Endothelial cell of umbilical vein (primary cell): ENCODE data around the gene CRACR2B. TPM values are rescaled to one million over a fixed set of nuclear protein-coding genes. Genes with fewer than 3 reads are reported as not detected.

Experiments
- BruUV-seq: library from RNA; stranded (reverse); fragments of 400-500 nt; replicated peaks from 2 replicates; lab custom pipeline; 2021; lab: Mats Ljungman, UMichigan
- CTCF ChIA-PET: fragments of 300-600, 350-600 bp; sonication (Branson Sonifier 250); formaldehyde crosslinking; loops from one replicate; lab custom pipeline; 2021; ENCODE audit warnings: antibody characterized with exemption, inconsistent platforms; lab: Charles Lee
- POLR2A ChIA-PET: fragments of 300-600, 350-600 bp; sonication (Branson Sonifier 250); formaldehyde crosslinking; loops from one replicate; lab custom pipeline; 2021; ENCODE audit warnings: antibody characterized with exemption, inconsistent platforms; lab: Charles Lee
- DNase-seq: peaks from one replicate; pipeline ENCODE4 v3.0.0-alpha.2; 2011; ENCODE audit warnings: low read depth, low spot score
- FAIRE-seq: peaks from 2 replicates; lab custom pipeline; 2011; peaks lifted over from hg19 to GRCh38; lab: Jason Lieb, UNC
- H2AFZ ChIP-seq: 2 replicates; pipeline ENCODE4 v1.6.0; 2012; ENCODE audit warnings: low read depth, low read length, control low read depth, inconsistent platforms
- H3K27ac ChIP-seq: 2 replicates; pipeline ENCODE4 v1.5.1; 2011; ENCODE audit warnings: low read depth, mild to moderate bottlenecking, control low read depth, low read length, moderate library complexity; ENCODE audit not compliant: insufficient read depth
- H3K27me3 ChIP-seq, 2 experiments: 2 replicates each; pipeline versions ENCODE4 v1.6.0 to v1.6.1; 2011; ENCODE audit warnings: low read length in 2 of 2, mixed read lengths in 1 of 2; ENCODE audit not compliant: control insufficient read depth in 2 of 2, insufficient read depth in 2 of 2
- H3K36me3 ChIP-seq, 2 experiments: 2 replicates in 1 of 2; 3 replicates in 1 of 2; pipeline ENCODE4 v1.5.1; 2011; ENCODE audit warnings: low read length in 2 of 2, mild to moderate bottlenecking in 1 of 2, moderate library complexity in 1 of 2; ENCODE audit not compliant: control insufficient read depth in 2 of 2, insufficient read depth in 2 of 2; ENCODE audit errors: extremely low read depth in 1 of 2
- H3K4me1 ChIP-seq: 3 replicates; pipeline ENCODE4 v1.5.1; 2011; ENCODE audit warnings: mild to moderate bottlenecking, low read length; ENCODE audit not compliant: control insufficient read depth, insufficient read depth; ENCODE audit errors: extremely low read depth
- H3K4me2 ChIP-seq: 2 replicates; pipeline ENCODE4 v1.6.1; 2011; ENCODE audit warnings: low read length, control low read depth, mixed read lengths; ENCODE audit not compliant: insufficient read depth
- H3K4me3 ChIP-seq, 3 experiments: fragments of 200-600 bp in 1 of 3; sonication (generic), shearing (Covaris generic) in 1 of 3; replicated peaks in 1 of 3; 2 replicates each; pipeline ENCODE4 v1.5.1; 2011 to 2016; ENCODE audit warnings: control low read depth in 3 of 3, low read length in 3 of 3, mild to moderate bottlenecking in 2 of 3, inconsistent platforms in 1 of 3, low read depth in 1 of 3, moderate library complexity in 1 of 3; ENCODE audit not compliant: insufficient read depth in 1 of 3
- H3K79me2 ChIP-seq: 2 replicates; pipeline ENCODE4 v1.6.0; 2012; ENCODE audit warnings: low read length, inconsistent platforms; ENCODE audit not compliant: control insufficient read depth, insufficient read depth
- H3K9ac ChIP-seq: replicated peaks from 2 replicates; pipeline ENCODE3; 2011; ENCODE audit warnings: low read length, control low read depth; ENCODE audit not compliant: insufficient read depth; ENCODE audit errors: extremely low read depth
- H3K9me1 ChIP-seq: replicated peaks from 3 replicates; pipeline ENCODE4 v1.6.0; 2011; ENCODE audit warnings: mild to moderate bottlenecking, low read length; ENCODE audit not compliant: control insufficient read depth, insufficient read depth; ENCODE audit errors: extremely low read depth
- H3K9me3 ChIP-seq: replicated peaks from 2 replicates; pipeline ENCODE4 v1.5.1; 2012; ENCODE audit warnings: low read length, inconsistent platforms; ENCODE audit not compliant: control insufficient read depth, insufficient read depth
- H4K20me1 ChIP-seq: replicated peaks from 2 replicates; pipeline ENCODE3; 2011; ENCODE audit warnings: mild to moderate bottlenecking, low read length; ENCODE audit not compliant: control insufficient read depth, insufficient read depth; ENCODE audit errors: extremely low read depth
- CTCF ChIP-seq, 2 donors: IDR thresholded peaks; 1 replicate in 1 of 2; 2 replicates in 1 of 2; pipeline ENCODE4 v1.5.1; 2011; ENCODE audit warnings: low read length in 2 of 2, mild to moderate bottlenecking in 2 of 2, moderate library complexity in 2 of 2, control low read depth in 1 of 2, inconsistent platforms in 1 of 2, low read depth in 1 of 2; ENCODE audit not compliant: insufficient read depth in 1 of 2; ENCODE audit errors: extremely low read depth in 1 of 2
- EZH2 ChIP-seq: IDR thresholded peaks from 2 replicates; pipeline ENCODE4 v1.6.1; 2012; ENCODE audit warnings: borderline replicate concordance, low read depth, mild to moderate bottlenecking, moderate library complexity, low read length, inconsistent platforms; ENCODE audit not compliant: severe bottlenecking
- FOS ChIP-seq: IDR thresholded peaks from 2 replicates; pipeline ENCODE4 v1.6.1; 2011; ENCODE audit warnings: mild to moderate bottlenecking, low read length, moderate library complexity, borderline replicate concordance; ENCODE audit not compliant: insufficient read depth
- GATA2 ChIP-seq: IDR thresholded peaks from 2 replicates; pipeline ENCODE4 v1.7.0; 2011; ENCODE audit warnings: low read depth, mild to moderate bottlenecking, moderate library complexity, mixed read lengths, low read length; ENCODE audit not compliant: insufficient read length, insufficient read depth
- JUN ChIP-seq: IDR thresholded peaks from 2 replicates; pipeline ENCODE4 v1.6.1; 2011; ENCODE audit warnings: borderline replicate concordance, low read depth; ENCODE audit not compliant: insufficient read length, insufficient read depth
- MAX ChIP-seq: IDR thresholded peaks from 2 replicates; pipeline ENCODE4 v1.6.1; 2011; ENCODE audit not compliant: insufficient read depth, insufficient read length
- MYC ChIP-seq: IDR thresholded peaks from one replicate; pipeline ENCODE4 v1.6.1; 2011; ENCODE audit warnings: mild to moderate bottlenecking, low read depth, low read length
- POLR2A ChIP-seq: IDR thresholded peaks from 2 replicates; pipeline ENCODE4 v1.6.1; 2012; ENCODE audit warnings: low read depth, mild to moderate bottlenecking, control low read depth, low read length
- POLR2AphosphoS5 ChIP-seq: IDR thresholded peaks from 2 replicates; pipeline ENCODE4 v1.6.1; 2012; ENCODE audit warnings: low read depth, mild to moderate bottlenecking, control low read depth, low read length, moderate library complexity; ENCODE audit not compliant: insufficient read depth
- dilution Hi-C: fragments of 300-500 bp; cut with MboI; formaldehyde crosslinking; loops from one replicate; pipeline ENCODE4 v1.15.0; 2019; ENCODE audit warnings: low sequenced_read_pairs; ENCODE audit not compliant: extremely low pct_ligation_motif_present
- intact Hi-C: fragments of 100-400 bp; cut with micrococcal nuclease; formaldehyde crosslinking; loops from one replicate; pipeline ENCODE4 v1.10.0; 2022
- polyA plus RNA-seq, 4 experiments: library from polyadenylated mRNA; depleted of rRNA in 3 of 4; stranded (reverse) in 3 of 4; unstranded in 1 of 4; fragments of >200 nt; gene quantifications; 2 replicates each; pipeline versions ENCODE4 v1.2.1 to v1.2.3, GENCODE V29; 2011 to 2012; ENCODE audit warnings: missing spikeins in 1 of 4
- total RNA-seq: library from RNA; stranded (reverse); gene quantifications from 2 replicates; pipeline ENCODE4 v1.2.3, GENCODE V29; 2021

The CRACR2B gene
- total and polyA plus RNA-seq, 2 donors (not counting 3 experiments of a cell fraction or from before 2014, with no cell fraction given): 8.4 to 9.3 TPM

- no peaks in the 10 kb centered on the region for H3K9me3 ChIP-seq
- peaks cover 6% of the 10 kb centered on the region for H3K4me1 ChIP-seq
- H3K9ac ChIP-seq: no peak overlapping the region
- no peaks in the 10 kb centered on the region for H3K27me3 ChIP-seq
- no peak overlapping the region for H3K4me3 ChIP-seq
- H3K36me3 ChIP-seq: no peaks in the 10 kb centered on the region
- dilution Hi-C loops: no loop called here
- CTCF ChIA-PET: interaction anchor here (1.1 to 1.8 kb wide), 3 partner anchors 7 to 33 kb away, joined by 6 to 9 read pairs (median 6); no protein-coding TSS in a partner anchor
- intact Hi-C loops: loop anchor here (2.0 kb wide), 1 partner anchor 14 kb away; no protein-coding TSS in a partner anchor
- H4K20me1 ChIP-seq: no peaks in the 10 kb centered on the region
- POLR2A ChIA-PET: no interaction called here
- H3K27ac ChIP-seq: no peak overlapping the region
- DNase-seq: no peak
- peaks cover 14% of the 10 kb centered on the region for H3K79me2 ChIP-seq
- no peak overlapping the region for H2AFZ ChIP-seq
- BruUV-seq: no TSS peak
- no peak overlapping the region for H3K4me2 ChIP-seq
- no peaks in the 10 kb centered on the region for H3K9me1 ChIP-seq
- FAIRE-seq: no peak
- TF ChIP-seq EZH2 (no peak), POLR2A (no peak), GATA2 (no peak), FOS (no peak), POLR2AphosphoS5 (no peak), MYC (no peak), MAX (no peak), CTCF (IDR thresholded peaks at IDR 0.05; ENCODE audit: extremely low read depth in 1 of 2, insufficient read depth in 1 of 2, low read depth in 1 of 2, low read length in 2 of 2) (no peak), JUN (no peak)
These were observed 45.2 kb upstream of the CRACR2B start for GRCh38 chr11:782264-783174.
